PFSK-1 (cell line): ENCODE measurements around the gene EHD1.

Experiments used
- FOXP2 ChIP-seq: optimal IDR thresholded peaks from 2 replicates; pipeline ENCODE3; 2011; ENCODE audit warnings: borderline replicate concordance, control low read depth, inconsistent platforms; ENCODE audit not compliant: insufficient read depth; ENCODE audit errors: extremely low read length, extremely low read depth
- POLR2AphosphoS5 ChIP-seq: IDR thresholded peaks from 2 replicates; pipeline ENCODE4 v1.6.1; 2012; ENCODE audit warnings: low read depth, mild to moderate bottlenecking, control low read depth, low read length, moderate library complexity
- SIN3A ChIP-seq: IDR thresholded peaks from 2 replicates; pipeline ENCODE4 v1.6.1; 2012; ENCODE audit warnings: mild to moderate bottlenecking, low read length, moderate library complexity, borderline replicate concordance; ENCODE audit not compliant: insufficient read depth
- TAF1 ChIP-seq: IDR thresholded peaks from 2 replicates; pipeline ENCODE4 v1.6.1; 2012; ENCODE audit warnings: low read length, control low read depth, borderline replicate concordance; ENCODE audit not compliant: insufficient read depth
- TF ChIP-seq, protein P1 (sequence below), 2 experiments: IDR thresholded peaks; 2 replicates each; pipeline versions ENCODE4 v1.6.1 to v1.8.0; 2011 to 2012; ENCODE audit warnings: low read depth in 2 of 2, low read length in 2 of 2, control low read depth in 1 of 2, inconsistent platforms in 1 of 2, mild to moderate bottlenecking in 1 of 2, moderate library complexity in 1 of 2; ENCODE audit not compliant: insufficient read depth in 1 of 2

The EHD1 gene

DNA sequence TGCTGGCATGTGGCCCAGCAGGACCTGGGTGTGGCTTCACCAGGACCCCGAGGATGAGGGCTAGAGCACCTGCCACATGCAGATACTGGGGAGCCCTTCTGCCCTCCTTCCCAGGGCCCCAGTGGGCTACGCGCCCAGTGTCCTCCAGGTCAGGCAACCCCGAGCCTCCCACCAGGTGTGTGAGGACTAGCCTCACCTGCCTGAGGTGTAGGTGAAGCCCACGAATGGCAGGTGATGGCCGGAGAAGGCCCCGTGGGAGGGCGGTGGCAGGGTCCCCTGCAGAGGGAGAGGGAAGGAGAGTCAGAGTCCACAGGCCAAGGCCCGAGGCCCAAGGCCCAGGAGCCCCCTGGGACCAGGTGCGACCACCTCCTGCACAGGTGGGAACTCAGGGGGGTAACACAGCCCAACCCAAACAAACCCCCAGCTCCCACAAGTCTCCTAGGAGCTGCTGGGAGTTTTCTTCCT is 40.5 kb downstream of the EHD1 start:
- TF ChIP-seq FOXP2: no peak
- TF ChIP-seq TAF1: no peak
- no peak for TF ChIP-seq POLR2AphosphoS5
- no peak for TF ChIP-seq SIN3A
- TF ChIP-seq, protein P1, sequence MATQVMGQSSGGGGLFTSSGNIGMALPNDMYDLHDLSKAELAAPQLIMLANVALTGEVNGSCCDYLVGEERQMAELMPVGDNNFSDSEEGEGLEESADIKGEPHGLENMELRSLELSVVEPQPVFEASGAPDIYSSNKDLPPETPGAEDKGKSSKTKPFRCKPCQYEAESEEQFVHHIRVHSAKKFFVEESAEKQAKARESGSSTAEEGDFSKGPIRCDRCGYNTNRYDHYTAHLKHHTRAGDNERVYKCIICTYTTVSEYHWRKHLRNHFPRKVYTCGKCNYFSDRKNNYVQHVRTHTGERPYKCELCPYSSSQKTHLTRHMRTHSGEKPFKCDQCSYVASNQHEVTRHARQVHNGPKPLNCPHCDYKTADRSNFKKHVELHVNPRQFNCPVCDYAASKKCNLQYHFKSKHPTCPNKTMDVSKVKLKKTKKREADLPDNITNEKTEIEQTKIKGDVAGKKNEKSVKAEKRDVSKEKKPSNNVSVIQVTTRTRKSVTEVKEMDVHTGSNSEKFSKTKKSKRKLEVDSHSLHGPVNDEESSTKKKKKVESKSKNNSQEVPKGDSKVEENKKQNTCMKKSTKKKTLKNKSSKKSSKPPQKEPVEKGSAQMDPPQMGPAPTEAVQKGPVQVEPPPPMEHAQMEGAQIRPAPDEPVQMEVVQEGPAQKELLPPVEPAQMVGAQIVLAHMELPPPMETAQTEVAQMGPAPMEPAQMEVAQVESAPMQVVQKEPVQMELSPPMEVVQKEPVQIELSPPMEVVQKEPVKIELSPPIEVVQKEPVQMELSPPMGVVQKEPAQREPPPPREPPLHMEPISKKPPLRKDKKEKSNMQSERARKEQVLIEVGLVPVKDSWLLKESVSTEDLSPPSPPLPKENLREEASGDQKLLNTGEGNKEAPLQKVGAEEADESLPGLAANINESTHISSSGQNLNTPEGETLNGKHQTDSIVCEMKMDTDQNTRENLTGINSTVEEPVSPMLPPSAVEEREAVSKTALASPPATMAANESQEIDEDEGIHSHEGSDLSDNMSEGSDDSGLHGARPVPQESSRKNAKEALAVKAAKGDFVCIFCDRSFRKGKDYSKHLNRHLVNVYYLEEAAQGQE (IDR thresholded peaks at IDR 0.05; ENCODE audit: insufficient read depth in 1 of 2, low read depth in 2 of 2, low read length in 2 of 2): no peak

- no peak for TF ChIP-seq POLR2AphosphoS5
- TF ChIP-seq, protein P1 (IDR thresholded peaks at IDR 0.05; ENCODE audit: insufficient read depth in 1 of 2, low read depth in 2 of 2, low read length in 2 of 2): no peak
- no peak for TF ChIP-seq TAF1
- TF ChIP-seq FOXP2: no peak
- TF ChIP-seq SIN3A: no peak
These were observed 41.9 kb downstream of the EHD1 start for GRCh38 chr11:64836448-64837072.

DNA sequence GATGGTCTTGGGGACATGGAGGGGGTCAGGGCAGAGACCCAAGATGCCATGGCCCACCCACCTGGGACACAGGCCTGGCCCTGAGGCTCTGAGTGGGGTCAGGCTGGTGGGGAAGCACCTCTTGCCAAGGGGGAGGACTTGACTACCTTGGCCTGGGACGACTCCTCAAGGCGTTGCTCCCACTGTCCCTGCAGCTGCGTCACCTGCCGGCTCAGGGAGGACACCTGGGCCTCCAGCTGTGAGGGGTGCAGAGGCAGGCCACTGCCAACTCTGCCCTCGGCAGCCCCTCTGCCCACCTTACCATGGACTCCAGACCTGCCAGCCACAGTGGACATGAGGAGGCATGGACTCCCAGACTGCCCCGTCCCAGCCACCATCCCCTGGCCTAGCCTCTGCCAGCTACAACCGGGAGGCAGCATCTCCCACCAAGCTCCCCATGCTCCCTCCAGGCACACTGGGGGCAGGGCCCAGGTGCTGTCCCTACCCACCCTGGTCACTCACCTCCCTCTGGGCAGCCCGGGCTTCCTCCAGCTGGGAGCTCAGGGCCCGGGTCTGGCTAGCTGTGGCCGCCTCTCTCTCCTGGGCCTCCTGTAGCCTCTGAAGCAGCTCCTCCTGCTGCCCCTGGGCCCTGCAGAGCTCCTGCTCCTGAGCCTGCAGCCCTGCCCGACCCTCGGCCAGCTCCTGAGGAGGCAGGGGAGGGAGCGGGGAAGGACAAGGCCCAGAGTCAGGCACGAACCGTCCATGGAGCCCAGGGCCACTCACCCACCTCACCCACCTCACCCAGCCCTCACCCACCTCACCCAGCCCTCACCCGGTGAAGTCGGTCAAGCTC is 42.6 kb downstream of the EHD1 start:
- TF ChIP-seq, protein P1 (IDR thresholded peaks at IDR 0.05; ENCODE audit: insufficient read depth in 1 of 2, low read depth in 2 of 2, low read length in 2 of 2): no peak
- no peak for TF ChIP-seq TAF1
- no peak for TF ChIP-seq POLR2AphosphoS5
- no peak for TF ChIP-seq FOXP2
- TF ChIP-seq SIN3A: no peak

- TF ChIP-seq FOXP2 (no peak), SIN3A (no peak), POLR2AphosphoS5 (no peak)
- TF ChIP-seq, protein P1 (IDR thresholded peaks at IDR 0.05; ENCODE audit: insufficient read depth in 1 of 2, low read depth in 2 of 2, low read length in 2 of 2): no peak
These were observed 43.5 kb downstream of the EHD1 start for GRCh38 chr11:64834723-64835615.
